Panc1 (cell line): ENCODE measurements around the gene EPB41L4B. TPM values are rescaled to one million over a fixed set of nuclear protein-coding genes. Genes with fewer than 3 reads are reported as not detected.

Experiments used
- ATAC-seq: fragments of 200-7000 bp; cut with Tn5 transposase; 2 replicates; pipeline ENCODE4 v1.9.1; 2020; ENCODE audit warnings: mild to moderate bottlenecking, moderate library complexity
- BruUV-seq: library from RNA; stranded (reverse); fragments of 400-500 nt; replicated peaks from 2 replicates; lab custom pipeline; 2021; lab: Mats Ljungman, UMichigan
- CTCF ChIA-PET: fragments of 300-600 bp; sonication (Branson Sonifier 250); formaldehyde crosslinking; loops from one replicate; lab custom pipeline; 2022; ENCODE audit warnings: antibody characterized with exemption; lab: Charles Lee
- POLR2A ChIA-PET: fragments of 300-600 bp; sonication (Branson Sonifier 250); formaldehyde crosslinking; loops from one replicate; lab custom pipeline; 2022; ENCODE audit warnings: antibody characterized with exemption; lab: Charles Lee
- DNase-seq: peaks from one replicate; pipeline ENCODE4 v3.0.0-alpha.2; 2010; ENCODE audit warnings: low read depth, low spot score
- H3K27ac ChIP-seq: 2 replicates; pipeline ENCODE4 v1.5.1; 2011; ENCODE audit warnings: mild to moderate bottlenecking, low read length, inconsistent platforms
- H3K27me3 ChIP-seq: fragments of 200-500 bp; sonication (Bioruptor generic); 2 replicates; pipeline ENCODE4 v1.6.0; 2014; ENCODE audit warnings: low read length, inconsistent platforms; ENCODE audit not compliant: control insufficient read depth, insufficient read depth
- H3K36me3 ChIP-seq: fragments of 200-500 bp; sonication (Bioruptor generic); 2 replicates; pipeline ENCODE4 v1.5.1; 2014; ENCODE audit warnings: inconsistent platforms, mild to moderate bottlenecking, low read length, moderate library complexity; ENCODE audit not compliant: control insufficient read depth, insufficient read depth
- H3K4me1 ChIP-seq: 2 replicates; pipeline ENCODE4 v1.5.1; 2011; ENCODE audit warnings: inconsistent platforms, mild to moderate bottlenecking, low read length, moderate library complexity; ENCODE audit not compliant: control insufficient read depth, insufficient read depth
- H3K4me3 ChIP-seq, 2 experiments: 2 replicates each; pipeline ENCODE4 v1.5.1; 2011 to 2012; ENCODE audit warnings: low read depth in 2 of 2, low read length in 2 of 2, mild to moderate bottlenecking in 2 of 2, inconsistent platforms in 1 of 2, moderate library complexity in 1 of 2
- H3K9me3 ChIP-seq: fragments of 200-500 bp; sonication (Bioruptor generic); 2 replicates; pipeline ENCODE4 v1.5.1; 2014; ENCODE audit warnings: low read depth, mild to moderate bottlenecking, inconsistent platforms, low read length, moderate library complexity; ENCODE audit not compliant: control insufficient read depth, insufficient read depth
- CTCF ChIP-seq: fragments of 450-650 bp; IDR thresholded peaks from 2 replicates; pipeline ENCODE4 v1.5.1; 2017; ENCODE audit warnings: mild to moderate bottlenecking
- POLR2AphosphoS5 ChIP-seq: IDR thresholded peaks from 2 replicates; pipeline ENCODE4 v1.6.1; 2012; ENCODE audit warnings: mild to moderate bottlenecking, low read depth, low read length, moderate library complexity
- REST ChIP-seq, 2 experiments: IDR thresholded peaks; 2 replicates each; pipeline ENCODE4 v1.6.1; 2011 to 2012; ENCODE audit warnings: low read depth in 2 of 2, control low read depth in 1 of 2, low read length in 1 of 2, mild to moderate bottlenecking in 1 of 2, moderate library complexity in 1 of 2; ENCODE audit not compliant: insufficient read depth in 1 of 2
- SIN3A ChIP-seq: IDR thresholded peaks from 2 replicates; pipeline ENCODE4 v1.6.1; 2012; ENCODE audit warnings: low read depth, mild to moderate bottlenecking, low read length, moderate library complexity, borderline replicate concordance; ENCODE audit not compliant: insufficient read depth
- TCF7L2 ChIP-seq: IDR thresholded peaks from 2 replicates; pipeline ENCODE4 v1.6.1; 2011; ENCODE audit warnings: mild to moderate bottlenecking, low read depth, low read length, inconsistent platforms
- in situ Hi-C: cut with HindIII; loops from 2 replicates; pipeline ENCODE4 v1.10.0; 2016; ENCODE audit warnings: low sequenced_read_pairs, low pct_unique_long_range_greater_than_20kb
- intact Hi-C: fragments of 100-400 bp; cut with micrococcal nuclease; formaldehyde crosslinking; loops from one replicate; pipeline ENCODE4 v1.10.0; 2022; ENCODE audit not compliant: unreplicated experiment
- total RNA-seq: library from RNA; stranded (reverse); gene quantifications from one replicate; pipeline ENCODE4 v1.2.1, GENCODE V29; 2021; ENCODE audit not compliant: unreplicated experiment

Gene EPB41L4B
- total RNA-seq, 1 experiment from 2014 or later: 27.8 TPM

- BruUV-seq: no TSS peak
- in situ Hi-C loops (no loop called here), intact Hi-C loops (no loop called here)
- ChIA-PET CTCF (no interaction called here), POLR2A (interaction anchor here (0.6 kb wide), 1 partner anchor 75 kb away, joined by 3 read pairs; no protein-coding TSS in a partner anchor)
- DNase-seq: no peak
- Histone ChIP-seq H3K4me3 (no peak overlapping the region), H3K27me3 (no peaks in the 10 kb centered on the region), H3K27ac (no peak overlapping the region), H3K36me3 (no peaks in the 10 kb centered on the region), H3K9me3 (no peaks in the 10 kb centered on the region), H3K4me1 (no peaks in the 10 kb centered on the region)
- no peak for TF ChIP-seq CTCF
- TF ChIP-seq TCF7L2: no peak
- TF ChIP-seq POLR2AphosphoS5: no peak
- TF ChIP-seq REST (IDR thresholded peaks at IDR 0.05; ENCODE audit: insufficient read depth in 1 of 2, low read depth in 2 of 2, low read length in 1 of 2): no peak
- TF ChIP-seq SIN3A: no peak
- ATAC-seq: no peak
Measured at GRCh38 chr9:109168170-109168569, 152.7 kb downstream of the EPB41L4B start.

GRCh38 chr9:109167716-109168115, 153.1 kb downstream of the EPB41L4B start:
- ChIA-PET CTCF (no interaction called here), POLR2A (interaction anchor here (0.6 kb wide), 1 partner anchor 75 kb away, joined by 3 read pairs; no protein-coding TSS in a partner anchor)
- no peak overlapping the region for H3K4me3 ChIP-seq
- in situ Hi-C loops: no loop called here
- no TSS peak for BruUV-seq
- no peaks in the 10 kb centered on the region for H3K27me3 ChIP-seq
- DNase-seq (no peak), ATAC-seq (no peak)
- intact Hi-C loops: no loop called here
- H3K27ac ChIP-seq: no peak overlapping the region
- no peaks in the 10 kb centered on the region for H3K9me3 ChIP-seq
- no peaks in the 10 kb centered on the region for H3K36me3 ChIP-seq
- no peak for TF ChIP-seq REST (IDR thresholded peaks at IDR 0.05; ENCODE audit: insufficient read depth in 1 of 2, low read depth in 2 of 2, low read length in 1 of 2)
- TF ChIP-seq TCF7L2: no peak
- no peak for TF ChIP-seq CTCF
- TF ChIP-seq POLR2AphosphoS5: no peak
- no peak for TF ChIP-seq SIN3A
- H3K4me1 ChIP-seq: no peaks in the 10 kb centered on the region
